Measurements from ENCODE around the gene PORCN.
"Not testable (repeated sequence)": the region's sequence is repeated elsewhere in the genome, so short reads cannot be mapped to it uniquely, and the experiment has no call there.

The PORCN gene

DNA sequence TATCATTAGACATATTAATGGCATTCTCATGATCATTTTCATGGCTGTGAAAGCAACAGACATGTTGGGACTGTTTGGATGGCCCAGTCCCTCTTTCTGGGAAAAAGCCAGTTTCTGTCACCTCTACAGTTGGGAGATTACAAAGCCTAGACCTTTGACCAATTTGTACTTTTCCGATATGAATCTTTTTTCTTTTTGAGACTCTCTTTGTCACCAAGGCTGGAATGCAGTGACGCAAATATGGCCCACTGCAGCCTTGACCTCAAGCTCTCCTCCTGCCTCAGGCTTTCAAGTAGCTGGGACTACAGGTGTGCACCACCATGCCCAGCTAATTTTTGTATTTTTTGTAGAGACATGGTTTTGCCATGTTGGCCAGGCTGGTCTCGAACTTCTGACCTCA, 40.1 kb downstream of the PORCN start:
- Histone ChIP-seq H3K27me3 (ENCODE audit: low read depth) (no peaks in the 10 kb centered on the region), H3K4me1 (no peaks in the 10 kb centered on the region), H3K9me3 (no peaks in the 10 kb centered on the region), H3K4me3 (no peak overlapping the region), H3K36me3 (replicated peaks) (peaks cover 24% of the 10 kb centered on the region)
- in situ Hi-C loops (cut with MboI; ENCODE audit: low sequenced_read_pairs), result no loop called here
- DNase-seq (ENCODE audit: low spot score in 2 of 2), result no peak

DNA sequence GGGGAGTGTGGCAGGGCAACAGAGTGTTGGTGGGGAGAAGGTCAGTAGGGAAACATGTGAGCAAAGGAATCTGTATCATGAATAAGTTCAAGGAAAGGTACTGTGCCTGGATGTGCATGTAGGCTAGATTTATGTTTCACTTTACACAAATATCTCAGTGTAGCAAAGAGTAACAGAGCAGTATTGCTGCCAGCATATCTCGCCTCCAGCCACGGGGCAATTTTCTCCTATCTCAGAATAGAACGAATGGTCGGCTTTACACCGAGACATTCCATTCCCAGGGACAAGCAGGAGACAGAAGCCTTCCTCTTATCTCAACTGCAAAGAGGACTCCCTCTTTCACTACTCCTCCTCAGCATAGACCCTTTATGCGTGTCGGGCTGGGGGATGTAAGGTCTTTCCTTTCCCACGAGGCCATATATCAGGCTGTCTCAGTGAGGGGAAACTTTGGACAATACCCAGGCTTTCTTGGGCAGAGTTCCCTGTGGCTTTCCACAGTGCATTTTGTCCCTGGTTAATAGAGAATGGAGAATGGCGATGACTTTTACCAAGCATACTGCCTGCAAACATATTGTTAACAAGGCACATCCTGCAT, 47.0 kb downstream of the PORCN start:
- H3K4me3 ChIP-seq; H3K4me1 ChIP-seq; in situ Hi-C loops (cut with MboI; ENCODE audit: low sequenced_read_pairs); DNase-seq (ENCODE audit: low spot score in 2 of 2); H3K27me3 ChIP-seq (ENCODE audit: low read depth); H3K9me3 ChIP-seq: not testable (repeated sequence)
- peaks cover 32% of the 10 kb centered on the region for H3K36me3 ChIP-seq (replicated peaks)

DNA sequence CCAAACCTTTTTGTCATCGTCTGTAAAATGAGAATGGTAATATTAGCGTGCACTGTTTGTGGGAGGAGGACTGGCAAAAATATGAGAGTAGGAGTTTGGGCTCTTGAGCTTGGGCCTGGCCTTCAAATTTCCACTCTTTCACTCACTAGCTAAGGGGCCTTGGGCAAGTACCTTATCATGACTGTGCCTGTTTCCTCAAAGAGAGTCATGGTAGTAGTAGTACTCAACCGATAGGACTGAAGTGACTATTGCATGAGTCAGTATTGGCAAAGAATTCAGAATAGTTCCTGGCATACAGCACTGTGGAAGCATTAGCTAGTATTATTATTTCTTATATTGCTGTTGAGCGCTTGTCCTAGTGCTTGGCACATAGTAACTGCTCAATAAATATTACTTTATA, 49.5 kb downstream of the PORCN start:
- in situ Hi-C loops (cut with MboI; ENCODE audit: low sequenced_read_pairs), result no loop called here
- H3K4me3 ChIP-seq, result no peak overlapping the region
- DNase-seq (ENCODE audit: low spot score in 2 of 2), result no peak

DNA sequence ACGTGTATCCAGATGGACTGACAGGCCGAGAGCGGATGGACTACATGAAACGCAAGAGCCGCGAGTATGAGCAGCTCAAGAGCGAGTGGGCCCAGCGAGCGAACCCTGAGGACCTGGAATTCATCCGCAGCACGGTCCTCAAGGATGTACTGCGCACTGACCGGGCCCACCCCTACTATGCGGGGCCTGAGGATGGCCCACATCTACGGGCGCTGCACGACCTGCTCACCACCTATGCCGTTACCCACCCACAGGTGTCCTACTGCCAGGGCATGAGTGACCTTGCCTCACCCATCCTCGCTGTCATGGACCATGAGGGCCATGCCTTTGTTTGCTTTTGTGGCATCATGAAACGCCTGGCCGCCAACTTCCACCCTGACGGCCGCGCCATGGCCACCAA, 50.8 kb downstream of the PORCN start:
- Histone ChIP-seq H3K36me3 (replicated peaks) (peaks cover 47% of the 10 kb centered on the region), H3K4me3 (no peak overlapping the region), H3K9me3 (no peaks in the 10 kb centered on the region), H3K4me1 (no peaks in the 10 kb centered on the region), H3K27me3 (ENCODE audit: low read depth) (no peaks in the 10 kb centered on the region)
- in situ Hi-C loops (cut with MboI; ENCODE audit: low sequenced_read_pairs), result no loop called here
- DNase-seq (ENCODE audit: low spot score in 2 of 2), result no peak

More for the DNA sequence above, 49.5 kb downstream of the PORCN start:
- H3K9me3 ChIP-seq, result no peaks in the 10 kb centered on the region
- no peaks in the 10 kb centered on the region for H3K4me1 ChIP-seq
- H3K27me3 ChIP-seq (ENCODE audit: low read depth), result no peaks in the 10 kb centered on the region
- peaks cover 45% of the 10 kb centered on the region for H3K36me3 ChIP-seq (replicated peaks)

GRCh38 chrX:48560056-48560455, 51.3 kb downstream of the PORCN start:
- no peak for DNase-seq (ENCODE audit: low spot score in 2 of 2)
- Histone ChIP-seq H3K27me3 (ENCODE audit: low read depth) (no peaks in the 10 kb centered on the region), H3K36me3 (replicated peaks) (peaks cover 43% of the 10 kb centered on the region), H3K9me3 (no peaks in the 10 kb centered on the region), H3K4me1 (no peaks in the 10 kb centered on the region), H3K4me3 (no peak overlapping the region)
- in situ Hi-C loops (cut with MboI; ENCODE audit: low sequenced_read_pairs), result no loop called here

- Histone ChIP-seq H3K4me1 (no peaks in the 10 kb centered on the region), H3K36me3 (replicated peaks) (peaks cover 43% of the 10 kb centered on the region), H3K27me3 (ENCODE audit: low read depth) (no peaks in the 10 kb centered on the region), H3K4me3 (no peak overlapping the region), H3K9me3 (no peaks in the 10 kb centered on the region)
- in situ Hi-C loops (cut with MboI; ENCODE audit: low sequenced_read_pairs), result no loop called here
- no peak for DNase-seq (ENCODE audit: low spot score in 2 of 2)
Measured at GRCh38 chrX:48560681-48561080, 51.9 kb downstream of the PORCN start.

GRCh38 chrX:48569958-48570357, 61.2 kb downstream of the PORCN start:
- no peak for DNase-seq (ENCODE audit: low spot score in 2 of 2)
- no peaks in the 10 kb centered on the region; the same call in 1 of the 2 replicates for H3K4me1 ChIP-seq
- no peak overlapping the region for H3K4me3 ChIP-seq
- in situ Hi-C loops (cut with MboI; ENCODE audit: low sequenced_read_pairs), result no loop called here
- no peaks in the 10 kb centered on the region for H3K27me3 ChIP-seq (ENCODE audit: low read depth)
- peaks cover 2% of the 10 kb centered on the region for H3K36me3 ChIP-seq (replicated peaks)
- H3K9me3 ChIP-seq, result no peaks in the 10 kb centered on the region

Measured in HAP-1 (cell line).